ENCODE results near the gene SUSD6. TPM values are rescaled to one million over a fixed set of nuclear protein-coding genes. Genes with fewer than 3 reads are reported as not detected.

SUSD6 gene
- total and polyA plus RNA-seq, 12 donors = 5.9 to 46.3 (median 25.2) TPM

- ATAC-seq (no peak), DNase-seq (no peak)
- Histone ChIP-seq H3K27me3 (no peaks in the 10 kb centered on the region), H3K36me3 (no peaks in the 10 kb centered on the region), H3K4me3 (no peak overlapping the region), H3K27ac (no peak overlapping the region), H3K4me1 (no peaks in the 10 kb centered on the region), H3K9me3 (peaks cover 0 to 23% (median 0%) of the 10 kb centered on the region in 11 donors)
- WGBS, 2 donors = 95 to 98% methylated on average over 1 of the region's 1 CpG
- no peak for TF ChIP-seq CTCF (IDR thresholded peaks at IDR 0.05)
- intact Hi-C loops (cut with DNase I) = no loop called here
Measured at GRCh38 chr14:69741055-69741454, 129.7 kb downstream of the SUSD6 start.

- Histone ChIP-seq H3K4me1 (no peaks in the 10 kb centered on the region), H3K9me3 (no peaks in the 10 kb centered on the region), H3K36me3 (no peaks in the 10 kb centered on the region), H3K27me3 (no peaks in the 10 kb centered on the region), H3K27ac (no peak overlapping the region), H3K4me3 (no peak overlapping the region)
- 75 to 81% methylated on average over 1 of the region's 1 CpG for WGBS, 2 donors
- intact Hi-C loops (cut with DNase I) = no loop called here
- DNase-seq (no peak), ATAC-seq (no peak)
- TF ChIP-seq CTCF (IDR thresholded peaks at IDR 0.05) = no peak
Measured at GRCh38 chr14:69749956-69750355, 138.6 kb downstream of the SUSD6 start.

GRCh38 chr14:69750495-69750894, 139.1 kb downstream of the SUSD6 start:
- intact Hi-C loops (cut with DNase I) = no loop called here
- no peaks in the 10 kb centered on the region for H3K27me3 ChIP-seq
- no peak overlapping the region for H3K27ac ChIP-seq
- ATAC-seq (no peak), DNase-seq (no peak)
- H3K4me3 ChIP-seq = no peak overlapping the region
- H3K36me3 ChIP-seq = no peaks in the 10 kb centered on the region
- H3K4me1 ChIP-seq = no peaks in the 10 kb centered on the region
- WGBS, 2 donors = 96 to 98% methylated on average over 2 of the region's 2 CpGs
- no peak for TF ChIP-seq CTCF (IDR thresholded peaks at IDR 0.05)
- no peaks in the 10 kb centered on the region for H3K9me3 ChIP-seq

DNA sequence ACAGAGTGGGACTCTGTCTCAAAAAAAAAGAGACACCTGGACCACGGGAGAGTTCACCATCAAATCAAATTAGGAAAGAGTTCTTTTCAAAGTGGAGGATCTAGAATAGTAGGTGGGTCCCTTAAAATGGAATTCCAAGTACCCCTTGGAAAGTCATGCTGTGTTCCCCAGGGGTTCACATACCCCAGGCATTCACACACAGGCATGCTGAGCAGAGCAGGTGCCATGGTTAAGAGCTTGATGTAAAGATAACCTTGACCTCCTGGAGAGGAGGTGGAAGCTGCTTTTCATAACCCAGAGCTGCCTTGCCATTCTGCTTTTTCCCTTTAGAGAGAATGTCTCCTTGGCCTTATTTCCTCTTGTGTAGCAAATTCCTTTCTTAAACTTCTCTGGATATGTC, 141.4 kb downstream of the SUSD6 start:
- Histone ChIP-seq H3K9me3 (no peaks in the 10 kb centered on the region), H3K4me1 (no peaks in the 10 kb centered on the region), H3K4me3 (no peak overlapping the region), H3K27me3 (no peaks in the 10 kb centered on the region), H3K36me3 (no peaks in the 10 kb centered on the region), H3K27ac (no peak overlapping the region)
- WGBS, 2 donors = 57 to 64% methylated on average over 1 of the region's 1 CpG
- DNase-seq (no peak), ATAC-seq (no peak)
- intact Hi-C loops (cut with DNase I) = no loop called here
- no peak for TF ChIP-seq CTCF (IDR thresholded peaks at IDR 0.05)

DNA sequence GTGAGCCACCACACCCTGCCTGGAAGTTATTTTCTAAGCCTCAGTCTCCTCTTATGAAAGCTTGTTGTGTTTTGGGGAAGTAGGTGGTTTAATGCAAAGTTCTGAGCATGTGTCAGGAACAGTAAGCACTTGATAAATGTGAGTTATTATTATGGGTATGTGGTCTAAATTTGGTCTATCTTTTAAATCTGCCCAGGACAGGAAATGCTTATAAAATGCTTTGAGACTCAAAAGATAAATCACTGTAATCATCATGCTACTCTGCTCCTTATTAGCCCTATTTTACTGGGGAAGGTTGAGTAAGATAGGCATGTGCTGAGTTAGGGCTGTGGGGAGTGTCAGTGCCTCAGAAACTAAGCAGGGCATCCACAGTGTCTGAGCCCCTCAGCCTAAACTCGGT, 142.5 kb downstream of the SUSD6 start:
- ATAC-seq (no peak), DNase-seq (no peak)
- Histone ChIP-seq H3K27me3 (no peaks in the 10 kb centered on the region), H3K4me1 (no peaks in the 10 kb centered on the region), H3K4me3 (no peak overlapping the region), H3K9me3 (no peaks in the 10 kb centered on the region), H3K36me3 (no peaks in the 10 kb centered on the region), H3K27ac (no peak overlapping the region)
- intact Hi-C loops (cut with DNase I) = no loop called here
- TF ChIP-seq CTCF (IDR thresholded peaks at IDR 0.05) = no peak
- WGBS, 2 donors = 83% methylated on average over 1 of the region's 1 CpG
